Smooth muscle cell (in vitro differentiated cells): ENCODE results near the gene TMEM164. TPM values are rescaled to one million over a fixed set of nuclear protein-coding genes. Genes with fewer than 3 reads are reported as not detected.

ENCODE experiments used
- DNase-seq: peaks from one replicate; lab custom pipeline; 2025; ENCODE audit not compliant: unreplicated experiment; lab: John Stamatoyannopoulos, UW
- H2AFZ ChIP-seq: fragments of 200-600 bp; sonication (generic); 2 replicates; pipeline ENCODE4 v1.6.0; 2016; ENCODE audit warnings: antibody characterized with exemption, low read depth, mild to moderate bottlenecking
- H3F3A ChIP-seq: fragments of 200-600 bp; sonication (generic); 2 replicates; pipeline ENCODE4 v1.6.0; 2017; ENCODE audit warnings: antibody characterized with exemption, low read depth
- H3K27ac ChIP-seq: fragments of 200-600 bp; sonication (generic); 2 replicates; pipeline ENCODE4 v1.5.1; 2016; ENCODE audit warnings: low read depth, mild to moderate bottlenecking
- H3K27me3 ChIP-seq: fragments of 200-600 bp; sonication (generic); 2 replicates; pipeline ENCODE4 v1.6.1; 2016; ENCODE audit warnings: low read depth, mild to moderate bottlenecking
- H3K36me3 ChIP-seq: fragments of 200-600 bp; sonication (generic); 2 replicates; pipeline ENCODE4 v1.5.1; 2016; ENCODE audit warnings: low read depth
- H3K4me1 ChIP-seq: fragments of 200-600 bp; sonication (generic); 2 replicates; pipeline ENCODE4 v1.5.1; 2016; ENCODE audit warnings: low read depth
- H3K4me2 ChIP-seq: fragments of 200-600 bp; sonication (generic); 2 replicates; pipeline ENCODE4 v1.6.0; 2016; ENCODE audit warnings: mild to moderate bottlenecking
- H3K4me3 ChIP-seq: fragments of 200-600 bp; sonication (generic); 2 replicates; pipeline ENCODE4 v1.5.1; 2016; ENCODE audit warnings: mild to moderate bottlenecking
- H3K79me2 ChIP-seq: fragments of 200-600 bp; sonication (generic); 2 replicates; pipeline ENCODE4 v1.6.0; 2016; ENCODE audit warnings: low read depth, mild to moderate bottlenecking
- H3K9ac ChIP-seq: fragments of 200-600 bp; sonication (generic); 2 replicates; pipeline ENCODE4 v1.6.0; 2016; ENCODE audit warnings: low read depth
- H3K9me3 ChIP-seq: fragments of 200-600 bp; sonication (generic); replicated peaks from 2 replicates; pipeline ENCODE4 v1.5.1; 2016; ENCODE audit warnings: low read depth
- H4K20me1 ChIP-seq: fragments of 200-600 bp; sonication (generic); 2 replicates; pipeline ENCODE4 v1.6.0; 2016; ENCODE audit warnings: low read depth
- CTCF ChIP-seq: fragments of 200-600 bp; sonication (generic); IDR thresholded peaks from 2 replicates; pipeline ENCODE4 v1.5.1; 2017; ENCODE audit warnings: borderline replicate concordance, mild to moderate bottlenecking, antibody characterized with exemption; ENCODE audit not compliant: insufficient read depth, poor library complexity, severe bottlenecking
- WGBS: methylation state at CpG from one replicate; pipeline ENCODE4 v1.1.7; 2016; ENCODE audit warnings: low lambda C conversion rate; 5-methylcytosine and 5-hydroxymethylcytosine counted together
- polyA plus RNA-seq: library from polyadenylated mRNA; unstranded; fragments of >200 nt; fragmentation: Nextera tagmentation; extraction: Ambion mirVana; gene quantifications from 2 replicates; pipeline ENCODE4 v1.2.1, GENCODE V29; 2016
- total RNA-seq: library from RNA; depleted of rRNA; stranded (reverse); fragments of >200 nt; gene quantifications from 2 replicates; pipeline ENCODE4 v1.2.3, GENCODE V29; 2014

The TMEM164 gene
- total and polyA plus RNA-seq, 2 experiments from 2014 or later, result 1.5 to 8.9 TPM

GRCh38 chrX:110032534-110033147, 29.7 kb downstream of the TMEM164 start:
- no peak overlapping the region for H3K4me2 ChIP-seq
- H3K9ac ChIP-seq, result no peak overlapping the region
- H3F3A ChIP-seq, result no peaks in the 10 kb centered on the region
- no peak overlapping the region for H3K4me3 ChIP-seq
- H3K9me3 ChIP-seq, result peaks cover 3% of the 10 kb centered on the region
- no peak overlapping the region for H2AFZ ChIP-seq
- H3K36me3 ChIP-seq, result no peaks in the 10 kb centered on the region
- H3K27ac ChIP-seq, result no peak overlapping the region
- TF ChIP-seq CTCF, result no peak
- no peaks in the 10 kb centered on the region for H3K27me3 ChIP-seq
- DNase-seq, result no peak
- 81% methylated on average over 3 of the region's 3 CpGs for WGBS
- no peaks in the 10 kb centered on the region for H3K79me2 ChIP-seq
- no peaks in the 10 kb centered on the region for H3K4me1 ChIP-seq
- no peaks in the 10 kb centered on the region for H4K20me1 ChIP-seq

GRCh38 chrX:110034036-110034435, 31.1 kb downstream of the TMEM164 start:
- no peak overlapping the region for H3K9ac ChIP-seq
- H3K4me3 ChIP-seq, result no peak overlapping the region
- no peak overlapping the region for H2AFZ ChIP-seq
- H3K9me3 ChIP-seq, result peaks cover 3% of the 10 kb centered on the region
- no peaks in the 10 kb centered on the region for H3K4me1 ChIP-seq
- no peaks in the 10 kb centered on the region for H3F3A ChIP-seq
- whole genome bisulfite sequencing, result 86% methylated on average over 2 of the region's 2 CpGs
- H3K4me2 ChIP-seq, result no peak overlapping the region
- TF ChIP-seq CTCF, result no peak
- H4K20me1 ChIP-seq, result no peaks in the 10 kb centered on the region
- no peaks in the 10 kb centered on the region for H3K27me3 ChIP-seq
- no peaks in the 10 kb centered on the region for H3K36me3 ChIP-seq
- DNase-seq, result no peak
- no peak overlapping the region for H3K27ac ChIP-seq
- H3K79me2 ChIP-seq, result no peaks in the 10 kb centered on the region

- H3K9me3 ChIP-seq, result peaks cover 3% of the 10 kb centered on the region
- no peaks in the 10 kb centered on the region for H3K27me3 ChIP-seq
- WGBS, result 56% methylated on average over 3 of the region's 3 CpGs
- no peaks in the 10 kb centered on the region for H3K4me1 ChIP-seq
- no peak overlapping the region for H3K27ac ChIP-seq
- H3K36me3 ChIP-seq, result no peaks in the 10 kb centered on the region
- no peaks in the 10 kb centered on the region for H4K20me1 ChIP-seq
- H3K9ac ChIP-seq, result no peak overlapping the region
- no peak overlapping the region for H3K4me2 ChIP-seq
- H3K4me3 ChIP-seq, result no peak overlapping the region
- H2AFZ ChIP-seq, result no peak overlapping the region
- H3F3A ChIP-seq, result no peaks in the 10 kb centered on the region
- H3K79me2 ChIP-seq, result no peaks in the 10 kb centered on the region
- DNase-seq, result no peak
- TF ChIP-seq CTCF, result no peak
Measured at GRCh38 chrX:110036162-110037033, 33.5 kb downstream of the TMEM164 start.

GRCh38 chrX:110037178-110037577, 34.3 kb downstream of the TMEM164 start:
- Histone ChIP-seq H3K9ac (no peak overlapping the region), H4K20me1 (no peaks in the 10 kb centered on the region), H3K36me3 (no peaks in the 10 kb centered on the region), H2AFZ (no peak overlapping the region), H3K79me2 (no peaks in the 10 kb centered on the region), H3K4me3 (no peak overlapping the region), H3F3A (no peaks in the 10 kb centered on the region), H3K4me1 (no peaks in the 10 kb centered on the region), H3K9me3 (peaks cover 3% of the 10 kb centered on the region), H3K4me2 (no peak overlapping the region), H3K27me3 (no peaks in the 10 kb centered on the region), H3K27ac (no peak overlapping the region)
- 93% methylated on average over 2 of the region's 2 CpGs for WGBS
- no peak for DNase-seq
- TF ChIP-seq CTCF, result no peak
